Activated T-helper 17 cell treated with anti-CD3 and anti-CD28 coated beads, Interleukin-2, amount 50 U/mL, for 72 hours (primary cell): ENCODE results near the gene AUTS2. TPM values are rescaled to one million over a fixed set of nuclear protein-coding genes. Genes with fewer than 3 reads are reported as not detected.
A peak's percentile ranks its signal among the peaks of the same experiment; 100 is the strongest.

Experiments
- ATAC-seq: fragments of 150-1000 bp; cut with Tn5 transposase; replicated peaks from 2 replicates; pipeline ENCODE4 v1.10.0; 2021; ENCODE audit warnings: mild to moderate bottlenecking, moderate library complexity
- H3K27ac Mint-ChIP-seq: one replicate; pipeline ENCODE4 v1.8.0; 2022; ENCODE audit warnings: mixed read lengths
- H3K27me3 Mint-ChIP-seq: one replicate; pipeline ENCODE4 v1.8.0; 2022; ENCODE audit warnings: mixed read lengths
- H3K36me3 Mint-ChIP-seq: one replicate; pipeline ENCODE4 v1.8.0; 2022; ENCODE audit warnings: low read depth, mild to moderate bottlenecking, mixed read lengths
- H3K4me1 Mint-ChIP-seq: one replicate; pipeline ENCODE4 v1.8.0; 2022; ENCODE audit warnings: mixed read lengths
- H3K4me3 Mint-ChIP-seq: one replicate; pipeline ENCODE4 v1.8.0; 2022; ENCODE audit warnings: mild to moderate bottlenecking, mixed read lengths
- H3K9me3 Mint-ChIP-seq: one replicate; pipeline ENCODE4 v1.8.0; 2022; ENCODE audit warnings: mixed read lengths
- total RNA-seq, 2 donors: library from RNA; stranded (reverse); gene quantifications; one replicate each; pipeline ENCODE4 v1.2.3, GENCODE V29; 2022

The AUTS2 gene
- total RNA-seq, 2 donors from 2014 or later = 20.1 to 39.9 TPM

GRCh38 chr7:70285854-70286253 is 687.6 kb downstream of the AUTS2 start:
- Mint-ChIP-seq H3K4me1 (no peaks in the 10 kb centered on the region), H3K27me3 (no peaks in the 10 kb centered on the region), H3K27ac (no peak overlapping the region), H3K36me3 (no peaks in the 10 kb centered on the region), H3K9me3 (no peaks in the 10 kb centered on the region), H3K4me3 (no peak overlapping the region)
- ATAC-seq = no peak

- Mint-ChIP-seq H3K4me1 (no peaks in the 10 kb centered on the region), H3K27ac (no peak overlapping the region), H3K9me3 (peaks cover 3% of the 10 kb centered on the region), H3K27me3 (no peaks in the 10 kb centered on the region), H3K4me3 (no peak overlapping the region), H3K36me3 (no peaks in the 10 kb centered on the region)
- ATAC-seq = no peak
Observed at GRCh38 chr7:70288781-70289456, 690.6 kb downstream of the AUTS2 start.

- no peak for ATAC-seq
- H3K4me3 Mint-ChIP-seq = no peak overlapping the region
- no peaks in the 10 kb centered on the region for H3K4me1 Mint-ChIP-seq
- no peak overlapping the region for H3K27ac Mint-ChIP-seq
- H3K9me3 Mint-ChIP-seq = peaks cover 3% of the 10 kb centered on the region
- H3K36me3 Mint-ChIP-seq = no peaks in the 10 kb centered on the region
- no peaks in the 10 kb centered on the region for H3K27me3 Mint-ChIP-seq
Observed at GRCh38 chr7:70292716-70293115, 694.4 kb downstream of the AUTS2 start.

GRCh38 chr7:70294211-70294911 is 696.1 kb downstream of the AUTS2 start:
- H3K4me1 Mint-ChIP-seq = no peaks in the 10 kb centered on the region
- no peaks in the 10 kb centered on the region for H3K36me3 Mint-ChIP-seq
- no peak for ATAC-seq
- H3K27ac Mint-ChIP-seq = no peak overlapping the region
- peaks cover 3% of the 10 kb centered on the region for H3K9me3 Mint-ChIP-seq
- no peaks in the 10 kb centered on the region for H3K27me3 Mint-ChIP-seq
- H3K4me3 Mint-ChIP-seq = no peak overlapping the region

GRCh38 chr7:70298780-70299471 is 700.7 kb downstream of the AUTS2 start:
- Mint-ChIP-seq H3K27ac (no peak overlapping the region), H3K4me1 (no peaks in the 10 kb centered on the region), H3K4me3 (no peak overlapping the region), H3K9me3 (peaks cover 3% of the 10 kb centered on the region), H3K36me3 (no peaks in the 10 kb centered on the region), H3K27me3 (no peaks in the 10 kb centered on the region)
- no peak for ATAC-seq

- ATAC-seq = no peak
- H3K9me3 Mint-ChIP-seq = peaks cover 3% of the 10 kb centered on the region
- no peaks in the 10 kb centered on the region for H3K27me3 Mint-ChIP-seq
- no peaks in the 10 kb centered on the region for H3K36me3 Mint-ChIP-seq
- no peaks in the 10 kb centered on the region for H3K4me1 Mint-ChIP-seq
- no peak overlapping the region for H3K4me3 Mint-ChIP-seq
- H3K27ac Mint-ChIP-seq = no peak overlapping the region
Observed at GRCh38 chr7:70299472-70299807, 701.2 kb downstream of the AUTS2 start.

- no peak for ATAC-seq
- no peak overlapping the region for H3K4me3 Mint-ChIP-seq
- no peak overlapping the region for H3K27ac Mint-ChIP-seq
- H3K9me3 Mint-ChIP-seq = peaks cover 7% of the 10 kb centered on the region
- H3K4me1 Mint-ChIP-seq = no peaks in the 10 kb centered on the region
- H3K27me3 Mint-ChIP-seq = no peaks in the 10 kb centered on the region
- no peaks in the 10 kb centered on the region for H3K36me3 Mint-ChIP-seq
Observed at GRCh38 chr7:70301673-70302185, 703.5 kb downstream of the AUTS2 start.

GRCh38 chr7:70303309-70303708 is 705.0 kb downstream of the AUTS2 start:
- no peak overlapping the region for H3K27ac Mint-ChIP-seq
- H3K9me3 Mint-ChIP-seq = peaks cover 7% of the 10 kb centered on the region
- H3K27me3 Mint-ChIP-seq = no peaks in the 10 kb centered on the region
- no peaks in the 10 kb centered on the region for H3K36me3 Mint-ChIP-seq
- ATAC-seq = no peak
- H3K4me1 Mint-ChIP-seq = peaks cover 5% of the 10 kb centered on the region
- H3K4me3 Mint-ChIP-seq = no peak overlapping the region

GRCh38 chr7:70303780-70304179 is 705.5 kb downstream of the AUTS2 start:
- Mint-ChIP-seq H3K27me3 (no peaks in the 10 kb centered on the region), H3K4me3 (no peak overlapping the region), H3K36me3 (no peaks in the 10 kb centered on the region), H3K27ac (no peak overlapping the region), H3K4me1 (peaks cover 5% of the 10 kb centered on the region), H3K9me3 (peaks cover 7% of the 10 kb centered on the region)
- ATAC-seq = peak; percentile 62

- H3K4me3 Mint-ChIP-seq = no peak overlapping the region
- no peaks in the 10 kb centered on the region for H3K27me3 Mint-ChIP-seq
- peaks cover 11% of the 10 kb centered on the region for H3K9me3 Mint-ChIP-seq
- ATAC-seq = no peak
- H3K27ac Mint-ChIP-seq = no peak overlapping the region
- peaks cover 9% of the 10 kb centered on the region for H3K4me1 Mint-ChIP-seq
- H3K36me3 Mint-ChIP-seq = no peaks in the 10 kb centered on the region
Observed at GRCh38 chr7:70306173-70306572, 707.9 kb downstream of the AUTS2 start.

- Mint-ChIP-seq H3K27ac (peak overlapping the region; percentile 3), H3K4me1 (peaks cover 9% of the 10 kb centered on the region), H3K4me3 (peak overlapping the region; percentile 27), H3K36me3 (no peaks in the 10 kb centered on the region), H3K9me3 (peaks cover 8% of the 10 kb centered on the region), H3K27me3 (no peaks in the 10 kb centered on the region)
- ATAC-seq = peak; percentile 47
Observed at GRCh38 chr7:70307544-70308106, 709.4 kb downstream of the AUTS2 start.

GRCh38 chr7:70312336-70312735 is 714.1 kb downstream of the AUTS2 start:
- H3K9me3 Mint-ChIP-seq = peaks cover 3% of the 10 kb centered on the region
- H3K27ac Mint-ChIP-seq = no peak overlapping the region
- no peaks in the 10 kb centered on the region for H3K27me3 Mint-ChIP-seq
- H3K4me3 Mint-ChIP-seq = no peak overlapping the region
- ATAC-seq = peak; percentile 19
- no peaks in the 10 kb centered on the region for H3K36me3 Mint-ChIP-seq
- H3K4me1 Mint-ChIP-seq = peaks cover 9% of the 10 kb centered on the region

- H3K36me3 Mint-ChIP-seq = no peaks in the 10 kb centered on the region
- H3K4me3 Mint-ChIP-seq = no peak overlapping the region
- peaks cover 13% of the 10 kb centered on the region for H3K4me1 Mint-ChIP-seq
- ATAC-seq = no peak
- H3K9me3 Mint-ChIP-seq = peaks cover 10% of the 10 kb centered on the region
- no peaks in the 10 kb centered on the region for H3K27me3 Mint-ChIP-seq
- H3K27ac Mint-ChIP-seq = no peak overlapping the region
Observed at GRCh38 chr7:70313271-70313670, 715.0 kb downstream of the AUTS2 start.

GRCh38 chr7:70313687-70314086 is 715.4 kb downstream of the AUTS2 start:
- no peak for ATAC-seq
- peaks cover 14% of the 10 kb centered on the region for H3K4me1 Mint-ChIP-seq
- H3K36me3 Mint-ChIP-seq = no peaks in the 10 kb centered on the region
- no peaks in the 10 kb centered on the region for H3K27me3 Mint-ChIP-seq
- peaks cover 10% of the 10 kb centered on the region for H3K9me3 Mint-ChIP-seq
- H3K27ac Mint-ChIP-seq = no peak overlapping the region
- H3K4me3 Mint-ChIP-seq = no peak overlapping the region
